A549 (cell line): Measurements from ENCODE around the gene CBFA2T3.
"Not testable (repeated sequence)": the region's sequence is repeated elsewhere in the genome, so short reads cannot be mapped to it uniquely, and the experiment has no call there.

Source experiments
- FOXS1 ChIP-seq: fragments of 250-450 bp; sonication (Bioruptor Pico); IDR thresholded peaks from 2 replicates; pipeline ENCODE4 v1.5.0; 2020; ENCODE audit warnings: mild to moderate bottlenecking, moderate library complexity
- HDAC2 ChIP-seq: fragments of 200-600 bp; sonication (generic); IDR thresholded peaks from 2 replicates; pipeline ENCODE4 v1.6.1; 2016
- MAZ ChIP-seq: fragments of 150-350 bp; IDR thresholded peaks from 2 replicates; pipeline ENCODE4 v1.6.1; 2014; ENCODE audit warnings: antibody characterized with exemption, low read depth, low read length, borderline replicate concordance
- PBX3 ChIP-seq: IDR thresholded peaks from 2 replicates; pipeline ENCODE4 v1.6.1; 2012
- POLR2A ChIP-seq: IDR thresholded peaks from 2 replicates; pipeline ENCODE4 v1.6.1; 2012; ENCODE audit warnings: mild to moderate bottlenecking, low read length
- SREBF2 ChIP-seq: fragments of 450-650 bp; IDR thresholded peaks from 2 replicates; pipeline ENCODE4 v1.6.1; 2014; ENCODE audit warnings: mild to moderate bottlenecking, moderate library complexity
- TF ChIP-seq, protein P1 (sequence below): fragments of >200 bp; sonication (Bioruptor Twin); formaldehyde crosslinking; IDR thresholded peaks from 3 replicates; pipeline ENCODE4 v1.5.1; 2016

DNA sequence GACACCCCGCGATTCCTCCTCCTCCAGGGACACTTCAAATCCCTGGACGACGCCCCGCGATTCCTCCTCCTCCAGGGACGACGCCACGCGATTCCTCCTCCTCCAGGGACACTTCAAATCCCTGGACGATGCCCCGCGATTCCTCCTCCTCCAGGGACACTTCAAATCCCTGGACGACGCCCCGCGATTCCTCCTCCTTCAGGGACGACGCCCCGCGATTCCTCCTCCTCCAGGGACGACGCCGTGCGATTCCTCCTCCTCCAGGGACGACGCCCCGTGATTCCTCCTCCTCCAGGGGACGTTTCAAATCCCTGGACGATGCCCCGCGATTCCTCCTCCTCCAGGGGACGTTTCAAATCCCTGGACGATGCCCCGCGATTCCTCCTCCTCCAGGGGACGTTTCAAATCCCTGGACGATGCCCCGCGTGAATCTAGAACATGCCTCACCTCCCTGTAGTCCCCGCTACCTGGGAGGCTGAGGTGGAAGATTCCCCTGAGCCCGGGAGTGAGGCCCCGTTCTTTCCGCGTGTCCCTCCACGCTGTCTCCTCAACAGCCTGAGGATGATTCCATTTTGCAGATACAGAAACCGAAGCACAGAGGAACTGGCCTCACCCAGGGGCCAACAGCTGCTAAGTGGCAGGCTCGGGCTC is 87.2 kb downstream of the CBFA2T3 start:
- TF ChIP-seq, protein P1, sequence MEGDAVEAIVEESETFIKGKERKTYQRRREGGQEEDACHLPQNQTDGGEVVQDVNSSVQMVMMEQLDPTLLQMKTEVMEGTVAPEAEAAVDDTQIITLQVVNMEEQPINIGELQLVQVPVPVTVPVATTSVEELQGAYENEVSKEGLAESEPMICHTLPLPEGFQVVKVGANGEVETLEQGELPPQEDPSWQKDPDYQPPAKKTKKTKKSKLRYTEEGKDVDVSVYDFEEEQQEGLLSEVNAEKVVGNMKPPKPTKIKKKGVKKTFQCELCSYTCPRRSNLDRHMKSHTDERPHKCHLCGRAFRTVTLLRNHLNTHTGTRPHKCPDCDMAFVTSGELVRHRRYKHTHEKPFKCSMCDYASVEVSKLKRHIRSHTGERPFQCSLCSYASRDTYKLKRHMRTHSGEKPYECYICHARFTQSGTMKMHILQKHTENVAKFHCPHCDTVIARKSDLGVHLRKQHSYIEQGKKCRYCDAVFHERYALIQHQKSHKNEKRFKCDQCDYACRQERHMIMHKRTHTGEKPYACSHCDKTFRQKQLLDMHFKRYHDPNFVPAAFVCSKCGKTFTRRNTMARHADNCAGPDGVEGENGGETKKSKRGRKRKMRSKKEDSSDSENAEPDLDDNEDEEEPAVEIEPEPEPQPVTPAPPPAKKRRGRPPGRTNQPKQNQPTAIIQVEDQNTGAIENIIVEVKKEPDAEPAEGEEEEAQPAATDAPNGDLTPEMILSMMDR = not testable (repeated sequence)
- not testable (repeated sequence) for TF ChIP-seq FOXS1 (CRISPR knock-in tag); PBX3; POLR2A; SREBF2; HDAC2; MAZ
